Stimulated activated CD8-positive, alpha-beta memory T cell treated with anti-CD3 and anti-CD28 coated beads, Interleukin-15, amount 100 ng/mL, for 48 hours (primary cell): ENCODE data around the gene RALGAPA1.
"Not testable (repeated sequence)": the region's sequence is repeated elsewhere in the genome, so short reads cannot be mapped to it uniquely, and the experiment has no call there.

Experiments
- DNase-seq, 2 donors: peaks; one replicate each; pipeline ENCODE4 v3.0.0-alpha.2; 2020; ENCODE audit warnings: low read depth in 2 of 2

The RALGAPA1 gene

DNA sequence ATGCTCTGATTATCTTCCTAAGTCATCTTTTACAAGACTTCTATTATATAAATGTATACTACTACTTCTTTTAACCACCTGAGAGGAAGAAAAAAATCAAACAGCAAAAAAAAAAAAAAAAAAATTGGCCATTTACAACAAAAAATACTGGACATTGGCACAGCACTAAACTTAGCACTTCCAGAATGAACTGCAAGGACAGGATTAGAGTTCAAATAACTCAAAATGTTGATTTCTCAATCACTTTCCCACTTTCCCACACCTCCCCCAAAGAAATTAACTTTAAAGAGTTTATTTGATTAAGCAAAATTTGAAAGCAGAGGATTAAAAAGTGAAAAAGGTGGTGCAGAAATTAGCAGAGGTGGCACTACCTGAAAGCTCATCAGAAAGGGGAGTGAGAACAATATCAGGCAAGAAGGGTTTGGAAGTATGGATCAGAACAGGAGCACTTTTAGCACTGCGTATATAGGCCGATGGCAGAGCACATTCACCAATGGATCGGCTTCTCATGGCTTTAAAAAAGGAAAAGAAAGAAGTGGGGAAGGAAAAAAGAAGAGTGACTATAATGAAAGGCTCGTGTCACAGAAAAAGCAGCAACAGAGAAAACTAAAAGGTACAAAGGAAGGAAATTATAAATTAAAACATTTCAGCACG lies 109.2 kb downstream of the RALGAPA1 start:
- no peak for DNase-seq

DNA sequence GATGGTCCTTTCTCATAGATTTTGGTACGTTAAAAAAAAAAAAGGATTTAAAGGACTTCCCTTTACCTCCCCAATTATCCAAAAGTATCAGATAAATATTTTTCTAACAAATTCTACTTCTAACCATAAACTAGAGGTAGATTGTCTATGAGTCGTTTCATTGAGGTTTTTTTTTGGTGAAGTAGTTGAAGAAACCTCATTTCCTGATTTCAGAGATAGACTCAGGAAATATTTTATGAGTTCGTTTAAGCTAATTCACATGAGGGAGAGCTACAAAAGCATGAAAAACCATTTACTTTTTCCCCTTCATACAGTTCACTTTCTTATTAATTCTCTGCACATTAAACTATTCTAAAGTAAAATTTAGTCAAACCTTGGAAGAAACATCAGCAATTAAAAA lies 112.5 kb downstream of the RALGAPA1 start:
- no peak for DNase-seq

DNA sequence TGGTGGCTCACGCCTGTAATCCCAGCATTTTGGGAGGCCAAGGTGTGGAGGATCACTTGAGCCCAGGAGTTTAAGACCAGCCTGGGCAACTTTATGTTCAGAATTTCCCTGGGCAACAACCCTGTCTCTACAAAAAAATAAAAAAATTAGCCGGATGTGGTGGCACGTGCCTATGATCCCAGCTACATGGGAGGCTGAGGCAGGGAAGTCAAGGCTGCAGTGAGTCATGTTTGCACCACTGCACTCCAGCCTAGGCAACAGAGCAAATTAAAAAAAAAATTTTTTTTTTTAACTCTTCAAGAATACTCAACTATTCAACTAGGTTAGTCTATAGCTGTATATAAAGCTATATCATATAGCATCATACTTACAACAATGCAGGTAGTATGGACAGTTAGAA lies 113.0 kb downstream of the RALGAPA1 start:
- DNase-seq, result no peak

DNA sequence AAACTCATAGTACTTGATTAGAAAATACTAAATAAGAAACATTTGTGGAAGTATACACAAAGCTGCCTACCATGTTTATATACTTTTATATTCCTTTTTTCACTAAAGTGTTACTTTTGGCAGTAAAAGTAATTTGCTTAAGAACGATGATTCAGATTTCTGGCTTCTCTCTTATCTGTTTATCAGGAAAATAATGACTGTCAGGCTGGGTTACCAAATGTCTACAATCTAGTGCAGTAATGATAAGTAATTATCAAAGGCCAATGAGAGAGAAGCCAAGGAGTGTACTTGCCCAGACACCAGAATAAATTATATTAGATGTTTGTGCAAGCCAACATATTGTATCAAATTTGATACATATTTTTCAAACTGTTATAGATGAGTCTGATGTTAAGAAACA lies 113.4 kb downstream of the RALGAPA1 start:
- no peak for DNase-seq

DNA sequence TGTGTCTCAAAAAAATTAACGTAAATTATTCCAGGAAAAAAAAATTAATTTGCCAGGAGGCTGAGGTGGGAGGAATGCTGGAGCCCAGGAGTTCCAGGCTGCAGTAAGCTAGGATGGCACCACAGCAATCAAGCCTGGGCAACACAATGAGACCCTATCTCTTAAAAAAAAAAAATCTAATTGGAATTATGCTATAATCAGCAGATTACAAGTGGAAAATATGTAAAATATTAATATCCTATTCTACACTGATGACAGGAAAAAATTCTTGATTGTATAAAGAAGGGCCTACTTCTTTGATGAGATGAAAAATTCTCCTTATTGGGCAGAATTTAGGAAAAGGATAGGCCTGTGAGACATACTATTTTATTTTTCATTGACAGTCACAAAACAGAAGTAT lies 114.0 kb downstream of the RALGAPA1 start:
- no peak for DNase-seq

DNA sequence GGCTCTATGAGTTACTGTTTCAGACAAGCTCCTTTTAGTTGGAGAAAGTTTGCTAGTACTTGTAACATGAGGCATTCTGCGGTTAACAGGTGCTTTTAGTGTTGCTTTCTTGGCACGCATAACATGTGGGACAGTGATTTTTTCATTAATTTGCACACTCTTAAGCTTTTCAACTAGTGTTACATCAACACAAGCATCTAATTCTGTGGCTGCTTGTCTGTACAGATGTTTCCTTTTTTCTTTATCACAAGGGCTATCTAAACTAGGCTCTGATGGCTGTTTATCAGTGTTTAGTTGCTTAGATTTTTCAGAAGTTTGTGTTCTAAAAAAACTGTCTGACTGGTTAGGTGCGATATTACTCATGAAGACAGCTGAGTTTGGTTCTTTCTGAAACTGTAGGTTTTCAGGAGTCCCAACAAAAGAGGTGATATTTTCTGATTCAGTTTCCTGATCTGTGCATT lies 120.1 kb downstream of the RALGAPA1 start:
- DNase-seq, result no peak

DNA sequence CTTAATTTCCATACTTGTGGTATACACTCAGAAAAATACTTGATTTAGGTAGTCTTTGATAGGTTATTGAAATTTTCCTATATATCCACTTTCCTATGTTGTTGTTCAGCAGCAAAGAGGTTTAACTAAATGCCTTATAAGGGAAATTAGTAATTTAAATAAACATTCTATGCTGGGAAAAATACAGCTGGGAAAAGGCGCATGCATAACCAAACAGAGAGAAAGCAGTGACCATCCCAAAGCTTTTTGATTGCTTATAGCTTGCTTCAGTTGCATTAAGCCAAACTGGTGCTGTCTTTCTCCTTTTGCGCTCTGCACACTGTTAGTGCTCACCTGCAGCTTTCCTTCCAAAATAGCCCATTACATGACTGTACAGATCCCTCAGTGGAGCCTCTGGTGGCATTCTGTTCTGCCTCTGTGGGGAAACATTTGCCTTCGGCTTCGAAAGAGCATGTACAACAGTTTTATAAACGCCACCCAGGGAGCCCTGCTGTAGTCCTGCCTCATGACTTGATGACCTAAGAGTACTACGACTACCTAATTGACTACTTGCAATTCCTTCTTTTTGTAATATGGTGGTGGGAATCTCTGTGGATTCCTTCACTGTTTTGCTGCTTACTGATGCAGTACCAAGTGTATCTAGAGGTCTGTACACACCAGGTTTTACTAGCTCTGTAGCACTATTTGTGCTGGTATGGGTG lies 120.8 kb downstream of the RALGAPA1 start:
- DNase-seq, result no peak

DNA sequence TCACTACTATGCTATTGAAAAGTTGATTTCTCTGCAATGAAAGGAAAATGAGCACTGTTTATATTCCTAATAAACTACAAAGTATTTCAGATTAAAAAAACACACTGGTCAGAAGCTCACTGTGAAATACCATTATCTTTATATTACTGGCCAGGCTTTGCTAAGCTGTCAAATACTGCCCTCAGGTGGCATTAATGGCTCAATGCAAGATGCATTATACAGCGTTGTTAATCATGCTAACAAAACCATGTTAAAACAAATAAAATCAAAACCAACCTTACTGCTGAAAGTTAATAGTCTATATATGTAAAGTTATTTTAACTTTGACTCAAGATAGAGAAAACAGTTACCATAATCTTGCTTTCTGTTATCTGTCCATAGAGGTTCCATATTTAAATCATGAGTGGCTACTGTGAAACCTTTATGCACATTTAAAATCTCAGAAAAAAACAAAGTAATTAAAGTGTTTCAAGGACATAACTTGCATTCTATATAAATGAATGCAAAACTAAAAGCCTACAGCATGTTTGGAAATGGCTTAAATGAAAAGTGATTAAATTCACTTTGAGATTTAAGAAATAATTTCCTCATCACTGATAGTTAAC lies 121.7 kb downstream of the RALGAPA1 start:
- DNase-seq, result peak; percentile 0 to 1

DNA sequence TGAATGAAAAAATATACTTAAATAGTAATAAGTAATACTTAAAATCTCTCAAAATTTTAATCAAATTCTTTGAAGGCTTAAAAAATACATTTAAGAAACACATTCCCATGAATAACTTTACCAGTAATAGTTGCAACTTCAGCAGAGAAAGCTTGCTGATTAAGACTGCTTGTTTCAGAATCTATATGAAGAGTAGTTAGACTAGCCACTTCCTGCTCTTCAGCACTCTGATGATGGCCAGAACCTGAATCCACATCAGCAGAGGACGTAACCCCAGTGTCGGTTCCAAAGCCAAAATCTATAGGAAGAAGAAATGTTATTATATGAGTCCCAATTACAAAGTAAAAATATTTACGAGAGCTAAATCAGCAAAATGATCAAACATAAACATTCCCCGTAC lies 125.4 kb downstream of the RALGAPA1 start:
- not testable (repeated sequence) for DNase-seq

DNA sequence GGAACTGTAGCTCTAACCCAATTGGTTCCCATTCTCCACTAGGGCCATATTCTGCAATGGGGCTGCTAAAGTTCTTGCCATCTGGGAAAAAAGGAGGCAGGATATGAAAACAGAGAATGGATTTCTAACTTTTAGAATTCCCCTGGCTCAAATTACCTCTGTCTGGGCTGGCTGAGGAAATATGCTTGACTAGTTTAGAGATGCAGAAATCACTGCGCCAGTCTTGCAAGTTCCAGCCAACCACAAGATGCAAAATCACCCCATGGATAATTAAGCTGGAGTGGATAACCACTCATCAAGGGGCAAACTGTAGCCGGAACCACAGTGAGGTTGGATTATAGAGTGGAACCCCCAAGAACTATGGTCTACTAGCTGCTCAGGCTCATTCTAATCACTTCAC lies 126.3 kb downstream of the RALGAPA1 start:
- DNase-seq, result no peak

DNA sequence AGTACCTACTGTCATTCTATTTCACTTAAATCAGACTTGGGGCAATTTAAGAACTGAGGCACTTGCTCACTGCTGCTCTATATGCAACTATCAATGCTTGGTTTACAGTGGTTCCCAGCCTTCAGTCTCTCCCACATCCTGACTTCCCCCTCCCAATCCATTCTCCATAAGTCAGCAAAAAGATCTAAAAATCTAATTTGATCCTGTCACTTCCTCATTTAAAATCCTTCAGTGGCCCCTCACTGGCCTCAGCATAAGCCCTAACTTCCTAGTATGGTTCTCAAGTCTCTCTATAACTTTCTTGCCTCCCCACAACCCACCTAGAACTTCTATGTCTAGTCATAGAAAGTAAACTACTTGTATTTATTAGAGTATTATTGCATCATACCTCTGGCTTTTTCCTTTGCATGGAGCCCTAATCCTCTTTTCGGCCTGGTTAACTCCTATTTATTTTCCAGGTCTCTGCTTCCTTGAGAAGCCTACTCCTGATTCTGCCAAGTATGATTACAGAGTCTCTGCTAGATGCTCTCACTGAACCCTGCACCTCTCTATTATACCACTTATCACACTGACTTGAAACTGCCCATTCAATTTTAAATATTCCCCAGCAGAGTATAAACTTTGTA lies 130.6 kb downstream of the RALGAPA1 start:
- no peak for DNase-seq

DNA sequence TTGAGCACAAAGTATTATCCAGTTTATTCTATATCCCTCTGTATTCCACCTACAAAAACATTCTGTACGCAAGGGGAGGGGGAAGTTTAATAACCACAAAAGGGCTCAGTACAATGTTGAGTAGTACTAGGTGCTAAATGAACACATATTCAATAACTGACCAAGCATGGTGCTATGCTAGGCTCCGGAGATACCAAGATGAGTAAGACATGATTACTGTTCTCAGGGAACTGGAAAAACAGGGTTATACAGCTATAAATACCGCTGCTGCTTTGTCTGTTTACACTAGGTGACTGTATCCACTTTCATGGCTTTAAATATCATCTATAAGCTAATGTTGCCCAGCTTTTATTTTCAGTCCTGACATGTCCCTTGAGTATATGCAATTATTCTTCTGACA lies 139.3 kb downstream of the RALGAPA1 start:
- no peak for DNase-seq

DNA sequence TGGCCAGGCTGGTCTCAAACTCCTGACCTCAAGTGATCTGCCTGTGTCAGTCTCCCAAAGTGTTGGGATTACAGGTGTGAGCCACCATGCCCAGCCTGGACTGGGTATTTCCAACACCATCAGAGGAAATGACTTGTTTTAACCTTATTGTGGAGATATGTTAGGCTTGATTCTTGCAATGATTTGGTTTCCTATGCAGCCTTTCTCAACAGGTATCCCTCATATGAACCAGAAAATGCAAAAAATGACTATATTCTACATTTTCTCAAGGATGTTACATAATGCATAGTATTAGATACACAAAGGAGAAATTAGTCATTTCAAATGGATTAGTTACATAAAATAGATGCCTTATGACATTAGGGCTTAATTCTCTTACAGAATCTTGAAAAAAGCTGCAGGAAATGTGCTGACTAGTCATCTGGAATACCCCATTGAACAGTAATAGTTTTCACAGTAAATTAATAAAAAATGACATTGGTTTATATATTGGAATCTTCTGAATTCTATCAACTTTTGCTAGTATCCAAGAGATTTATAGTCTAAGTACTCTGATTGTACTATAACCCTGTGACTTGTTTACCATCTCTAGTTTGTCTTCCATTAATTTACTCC lies 142.6 kb downstream of the RALGAPA1 start:
- DNase-seq, result no peak

DNA sequence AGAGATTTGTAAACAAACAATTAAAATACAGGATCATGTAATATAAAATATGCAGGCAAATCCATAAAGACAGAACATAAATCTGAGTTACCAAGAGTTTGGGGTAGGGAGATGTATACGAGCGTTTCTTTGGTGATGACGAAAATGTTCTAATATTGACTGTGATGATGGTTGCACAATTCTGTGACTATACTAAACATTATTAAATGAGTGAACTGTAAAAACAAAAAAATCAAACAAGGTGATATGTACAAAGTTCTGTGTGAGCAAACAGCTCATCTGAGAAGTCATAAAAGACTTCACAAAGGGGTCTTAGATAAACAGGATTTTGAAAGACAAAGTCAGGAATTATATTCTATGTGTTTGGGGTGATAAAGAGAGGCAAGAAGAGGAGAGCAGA lies 147.2 kb downstream of the RALGAPA1 start:
- no peak for DNase-seq

DNA sequence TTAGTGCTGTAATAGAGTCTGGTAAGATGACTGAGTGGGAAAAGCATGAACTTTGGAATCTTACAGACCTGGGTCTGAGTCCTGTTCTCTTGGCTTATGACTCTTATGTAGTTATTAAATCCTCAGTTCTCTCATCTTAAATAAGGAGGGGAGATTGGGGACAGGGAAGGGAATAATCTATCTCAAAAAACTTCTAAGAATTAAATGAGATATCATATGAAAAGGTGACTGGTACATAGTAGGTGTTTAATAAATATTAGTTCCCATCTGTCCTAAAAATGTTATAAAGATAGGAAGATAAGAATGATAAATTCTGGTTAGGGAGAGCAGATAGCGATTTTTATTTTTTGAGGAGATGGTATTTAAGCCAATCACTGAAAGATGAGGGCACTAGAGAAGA lies 156.1 kb downstream of the RALGAPA1 start:
- no peak for DNase-seq

DNA sequence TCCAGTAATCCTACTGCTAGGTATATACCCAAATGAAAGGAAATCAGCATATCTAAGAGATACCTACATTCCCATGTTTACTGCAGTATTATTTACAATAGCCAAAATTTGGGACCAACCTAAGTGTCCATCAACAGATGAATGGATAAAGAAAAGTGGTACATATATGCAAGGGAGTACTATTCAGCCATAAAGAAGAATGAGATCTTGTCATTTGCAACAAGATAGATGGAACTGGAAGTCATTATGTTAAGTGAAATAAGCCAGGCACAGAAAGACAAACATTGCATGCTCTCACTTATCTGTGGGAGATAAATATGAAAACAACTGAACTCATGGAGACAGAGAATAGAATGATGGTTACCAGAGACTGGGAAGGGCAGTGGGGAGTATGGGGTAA lies 165.6 kb downstream of the RALGAPA1 start:
- DNase-seq, result no peak

DNA sequence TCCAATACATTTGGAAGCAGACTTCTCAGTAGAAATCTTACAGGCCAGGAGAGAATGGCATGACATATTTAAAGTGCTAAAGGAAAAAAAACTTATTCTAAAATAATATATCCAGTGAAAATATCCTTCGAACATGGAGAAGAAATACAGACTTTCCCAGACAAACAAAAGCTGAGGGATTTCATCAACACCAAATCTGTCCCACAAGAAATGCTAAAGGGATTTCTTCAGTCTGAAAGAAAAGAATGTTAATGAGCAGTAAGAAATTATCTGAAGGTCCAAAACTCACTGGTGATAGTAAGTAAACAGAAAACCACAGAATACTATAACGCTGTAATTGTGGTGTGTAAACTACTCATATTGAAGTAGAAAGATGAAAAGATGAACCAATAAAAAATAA lies 171.2 kb downstream of the RALGAPA1 start:
- DNase-seq, result no peak

DNA sequence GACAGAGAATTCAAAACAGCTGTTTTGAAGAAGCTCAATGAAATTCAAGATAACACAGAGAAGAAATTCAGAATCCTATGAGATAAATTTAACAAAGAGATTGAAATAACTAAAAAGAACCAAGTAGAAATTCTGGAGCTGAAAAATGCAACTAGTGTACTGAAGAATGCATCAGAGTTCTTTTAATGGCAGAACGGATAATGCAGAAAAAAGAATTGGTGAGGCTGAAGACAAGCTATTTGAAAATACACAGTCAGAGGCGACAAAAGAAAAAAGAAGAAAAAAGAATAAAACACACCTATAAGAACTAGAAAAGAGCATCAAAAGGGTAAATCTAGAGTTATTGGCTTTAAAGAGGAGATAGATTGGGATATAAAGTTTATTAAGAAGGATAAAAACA lies 171.8 kb downstream of the RALGAPA1 start:
- no peak for DNase-seq

DNA sequence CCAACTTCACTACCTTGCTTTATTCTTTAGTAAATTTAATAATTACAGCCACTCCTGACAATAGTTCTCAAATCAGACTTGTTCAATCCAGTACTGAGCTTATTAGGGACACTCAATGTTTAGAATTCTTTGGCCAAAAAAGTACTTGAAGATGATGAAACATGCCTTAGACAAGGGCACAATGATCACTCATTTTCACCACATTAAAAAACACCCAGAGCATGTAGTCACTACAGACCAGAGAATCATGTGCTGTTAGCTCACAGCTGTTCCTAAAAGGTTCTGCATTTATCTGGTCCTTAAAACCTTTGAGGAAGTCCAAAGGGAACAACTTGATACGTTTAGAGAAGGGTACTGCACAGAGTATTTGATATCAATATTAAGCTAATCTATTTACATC lies 176.4 kb downstream of the RALGAPA1 start:
- DNase-seq, result no peak

DNA sequence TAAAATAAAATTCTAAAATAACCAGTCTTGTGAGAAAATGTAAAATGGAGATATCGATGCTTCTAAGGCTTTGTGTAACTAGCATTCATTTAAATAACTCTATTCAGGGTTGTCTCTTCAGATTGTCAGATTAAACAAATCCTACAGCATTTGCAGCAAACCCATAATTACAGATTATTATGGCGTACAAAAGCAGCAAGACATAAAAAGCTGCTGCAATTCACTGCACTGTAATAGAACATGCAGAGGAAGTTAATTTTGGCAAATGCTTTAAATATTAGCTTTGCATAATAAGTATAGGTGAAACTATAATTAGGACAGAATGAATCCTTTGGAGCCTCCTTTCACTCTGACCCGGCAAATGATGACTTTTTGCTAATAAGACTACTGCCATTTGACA lies 176.8 kb downstream of the RALGAPA1 start:
- no peak for DNase-seq

DNA sequence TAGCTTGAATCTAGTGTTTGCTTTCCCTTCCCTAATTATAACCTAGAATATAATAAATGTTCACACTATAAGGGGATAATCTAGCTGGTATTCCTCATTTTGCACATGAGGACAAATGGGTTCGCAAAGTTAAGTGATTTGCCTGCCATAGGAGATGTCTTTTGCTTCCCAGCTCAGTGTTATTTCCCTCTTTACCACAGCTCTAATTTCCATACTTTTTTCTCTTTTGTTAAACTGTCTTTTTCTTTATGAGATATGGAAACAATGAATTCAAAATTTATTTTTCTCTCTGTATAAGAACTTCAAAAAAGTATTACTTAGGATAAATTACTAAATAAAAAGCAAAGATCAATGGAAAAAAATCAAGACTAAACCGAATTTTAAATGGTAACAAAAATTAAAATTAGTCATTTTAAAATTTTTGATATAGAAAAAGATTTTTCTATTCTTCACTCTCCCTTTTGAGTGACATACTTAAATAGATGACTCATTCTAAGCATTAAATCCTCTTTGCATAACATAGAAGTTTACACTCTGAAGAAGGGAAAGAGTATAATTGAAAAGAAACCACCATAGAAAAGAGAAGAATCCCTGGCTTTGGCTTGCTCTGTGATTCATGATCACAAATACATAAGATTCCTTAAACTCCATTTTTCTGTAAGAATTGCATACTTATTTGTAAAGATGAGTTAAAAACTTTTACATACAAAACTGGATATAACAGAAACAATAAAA lies 177.9 kb downstream of the RALGAPA1 start:
- no peak for DNase-seq

DNA sequence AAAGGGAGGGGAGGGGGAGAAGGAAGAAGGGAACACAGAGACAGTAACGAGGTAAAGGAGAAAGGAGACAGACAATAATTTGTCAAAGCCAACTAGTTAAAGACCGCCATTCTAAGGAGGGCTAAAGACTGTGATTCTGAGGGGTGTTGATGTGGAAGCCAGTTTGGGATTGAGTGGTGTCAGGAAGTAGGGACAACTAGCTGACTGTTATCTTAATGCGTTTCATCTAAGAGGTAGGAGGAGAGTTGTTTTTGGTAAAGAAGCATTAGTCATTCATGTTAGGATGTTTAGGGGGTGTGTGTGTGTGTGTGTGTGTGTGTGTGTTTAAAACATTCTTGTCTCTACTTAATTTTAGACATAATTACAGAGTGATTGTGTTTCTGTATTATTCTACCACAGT lies 180.1 kb downstream of the RALGAPA1 start:
- DNase-seq, result no peak
